ENCODE data around the gene SNAP25.

The SNAP25 gene

DNA sequence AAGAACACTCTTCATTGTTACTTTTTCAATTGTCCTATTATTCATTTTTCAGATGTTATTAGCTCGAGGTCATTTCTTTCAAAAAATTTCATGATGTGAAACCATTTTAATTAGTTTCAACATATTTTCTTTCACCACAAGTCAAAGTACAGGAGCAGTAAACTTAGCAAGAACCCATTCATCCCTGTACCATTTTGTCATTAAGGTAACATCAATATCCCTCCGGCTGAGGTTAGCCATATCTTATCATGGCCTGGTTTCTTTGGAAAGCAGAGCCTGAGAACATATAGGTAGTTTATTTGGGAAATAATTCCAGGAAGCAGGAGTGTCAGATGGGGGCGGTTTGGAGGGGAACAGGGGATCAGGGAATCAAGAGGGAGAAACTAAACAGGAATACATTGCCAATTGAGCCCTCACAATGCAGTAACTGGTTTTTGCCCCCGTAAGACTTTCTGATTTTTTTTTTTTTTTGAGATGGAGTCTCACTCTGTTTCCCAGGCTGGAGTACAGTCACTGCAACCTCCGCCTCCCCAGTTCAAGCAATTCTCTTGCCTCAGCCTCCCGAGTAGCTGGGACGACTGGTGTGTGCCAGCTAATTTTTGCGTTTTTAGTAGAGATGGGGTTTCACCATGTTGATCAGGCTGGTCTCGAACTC lies 131.7 kb downstream of the SNAP25 start:
- H3K27ac ChIP-seq (ENCODE audit: low read depth, low read length) = no peak overlapping the region
- no peak overlapping the region for H3K4me3 ChIP-seq (ENCODE audit: low read length)
- H4K20me1 ChIP-seq (ENCODE audit: control insufficient read depth, insufficient read depth, low read depth, low read length) = no peaks in the 10 kb centered on the region
- no peaks in the 10 kb centered on the region for H3K9me2 ChIP-seq (replicated peaks; ENCODE audit: control insufficient read depth, low read length)
- no peaks in the 10 kb centered on the region for H3K9me3 ChIP-seq (ENCODE audit: control insufficient read depth, insufficient read depth, low read length)
- H3K4me1 ChIP-seq (ENCODE audit: control insufficient read depth, low read length) = no peaks in the 10 kb centered on the region
- H3K36me3 ChIP-seq (ENCODE audit: control insufficient read depth, low read length) = no peaks in the 10 kb centered on the region
- no peaks in the 10 kb centered on the region for H3K79me2 ChIP-seq (ENCODE audit: control insufficient read depth, low read length)
- H3K4me2 ChIP-seq (ENCODE audit: low read length) = no peak overlapping the region
- TF ChIP-seq EZH2phosphoT487 (IDR thresholded peaks at IDR 0.05; ENCODE audit: borderline replicate concordance, low read length) = no peak
- TF ChIP-seq, protein P1, sequence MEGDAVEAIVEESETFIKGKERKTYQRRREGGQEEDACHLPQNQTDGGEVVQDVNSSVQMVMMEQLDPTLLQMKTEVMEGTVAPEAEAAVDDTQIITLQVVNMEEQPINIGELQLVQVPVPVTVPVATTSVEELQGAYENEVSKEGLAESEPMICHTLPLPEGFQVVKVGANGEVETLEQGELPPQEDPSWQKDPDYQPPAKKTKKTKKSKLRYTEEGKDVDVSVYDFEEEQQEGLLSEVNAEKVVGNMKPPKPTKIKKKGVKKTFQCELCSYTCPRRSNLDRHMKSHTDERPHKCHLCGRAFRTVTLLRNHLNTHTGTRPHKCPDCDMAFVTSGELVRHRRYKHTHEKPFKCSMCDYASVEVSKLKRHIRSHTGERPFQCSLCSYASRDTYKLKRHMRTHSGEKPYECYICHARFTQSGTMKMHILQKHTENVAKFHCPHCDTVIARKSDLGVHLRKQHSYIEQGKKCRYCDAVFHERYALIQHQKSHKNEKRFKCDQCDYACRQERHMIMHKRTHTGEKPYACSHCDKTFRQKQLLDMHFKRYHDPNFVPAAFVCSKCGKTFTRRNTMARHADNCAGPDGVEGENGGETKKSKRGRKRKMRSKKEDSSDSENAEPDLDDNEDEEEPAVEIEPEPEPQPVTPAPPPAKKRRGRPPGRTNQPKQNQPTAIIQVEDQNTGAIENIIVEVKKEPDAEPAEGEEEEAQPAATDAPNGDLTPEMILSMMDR (IDR thresholded peaks at IDR 0.05; ENCODE audit: low read depth, low read length, poor library complexity, severe bottlenecking) = no peak
- no peaks in the 10 kb centered on the region for H3F3A ChIP-seq (ENCODE audit: control insufficient read depth, insufficient read depth)
- no peaks in the 10 kb centered on the region; the same call in 1 of the 2 replicates for H3K27me3 ChIP-seq (ENCODE audit: control insufficient read depth, low read length)

DNA sequence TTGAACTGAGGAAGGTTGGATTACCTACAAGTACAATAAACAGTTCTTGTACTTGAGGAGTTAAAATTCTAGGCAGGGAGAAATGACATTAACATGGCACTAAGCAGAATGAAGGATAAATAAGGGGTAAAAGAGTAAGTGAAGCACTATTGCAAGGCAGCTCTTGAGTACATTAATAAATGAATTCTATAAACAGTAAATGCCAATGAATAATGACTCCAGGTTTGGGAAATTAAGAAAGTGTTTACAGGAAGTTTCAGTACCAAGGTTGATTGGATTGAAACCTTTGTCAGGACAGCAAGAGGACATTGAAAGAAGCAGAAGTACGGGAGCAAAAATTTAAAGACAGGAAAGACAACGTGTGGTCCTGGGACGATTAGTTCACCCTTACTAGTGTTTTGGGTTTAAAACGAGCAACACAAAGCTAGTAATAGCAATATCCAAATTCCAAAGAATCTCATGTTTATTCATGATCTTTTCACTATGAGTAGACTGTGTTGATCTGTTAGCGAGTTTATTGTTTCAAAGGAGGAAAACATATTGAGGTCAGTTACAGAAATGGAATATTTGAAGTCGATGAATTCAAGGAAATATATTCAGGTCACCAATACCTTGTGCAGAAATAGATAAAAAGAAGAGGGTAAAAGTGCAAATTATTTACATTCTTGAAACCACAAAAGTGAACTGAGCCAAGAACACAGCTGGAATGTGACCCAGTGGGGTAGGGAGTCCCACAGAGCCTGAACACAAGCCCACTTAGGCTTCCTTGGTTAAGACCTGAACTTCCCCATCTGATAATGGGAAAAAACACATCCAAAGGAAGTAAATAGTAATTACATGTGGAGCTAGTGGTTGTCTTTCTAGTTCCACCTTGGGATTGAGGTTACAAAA lies 134.5 kb downstream of the SNAP25 start:
- H4K20me1 ChIP-seq (ENCODE audit: control insufficient read depth, insufficient read depth, low read depth, low read length) = no peaks in the 10 kb centered on the region
- H3K27me3 ChIP-seq (ENCODE audit: control insufficient read depth, low read length) = no peaks in the 10 kb centered on the region
- no peak overlapping the region for H3K27ac ChIP-seq (ENCODE audit: low read depth, low read length)
- H3K9me2 ChIP-seq (replicated peaks; ENCODE audit: control insufficient read depth, low read length) = no peaks in the 10 kb centered on the region
- H3K4me2 ChIP-seq (ENCODE audit: low read length) = no peak overlapping the region
- TF ChIP-seq, protein P1 (IDR thresholded peaks at IDR 0.05; ENCODE audit: low read depth, low read length, poor library complexity, severe bottlenecking) = no peak
- no peak for TF ChIP-seq EZH2phosphoT487 (IDR thresholded peaks at IDR 0.05; ENCODE audit: borderline replicate concordance, low read length)
- no peaks in the 10 kb centered on the region for H3K36me3 ChIP-seq (ENCODE audit: control insufficient read depth, low read length)
- H3K4me1 ChIP-seq (ENCODE audit: control insufficient read depth, low read length) = no peaks in the 10 kb centered on the region
- no peaks in the 10 kb centered on the region for H3F3A ChIP-seq (ENCODE audit: control insufficient read depth, insufficient read depth)
- no peaks in the 10 kb centered on the region for H3K9me3 ChIP-seq (ENCODE audit: control insufficient read depth, insufficient read depth, low read length)
- no peak overlapping the region for H3K4me3 ChIP-seq (ENCODE audit: low read length)
- H3K79me2 ChIP-seq (ENCODE audit: control insufficient read depth, low read length) = no peaks in the 10 kb centered on the region

DNA sequence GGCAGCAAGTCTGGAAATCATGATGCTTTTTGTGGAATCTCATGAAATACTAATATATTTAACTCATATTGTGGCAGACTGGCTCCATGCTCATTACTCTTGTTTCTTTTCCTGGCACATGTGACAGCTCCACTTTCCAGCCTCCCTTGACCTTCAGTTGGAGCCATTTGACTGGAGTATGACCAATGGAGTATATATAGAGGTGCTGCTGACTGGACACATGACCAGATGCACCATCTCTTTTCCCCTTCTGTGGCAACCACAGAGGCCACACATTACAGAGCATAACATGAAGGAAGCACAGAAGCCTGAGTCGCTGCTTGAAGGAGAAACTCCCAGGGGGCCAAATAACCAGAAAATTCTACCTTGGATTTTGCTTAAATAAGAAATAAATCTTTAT lies 138.0 kb downstream of the SNAP25 start:
- Histone ChIP-seq H3K9me3 (ENCODE audit: control insufficient read depth, insufficient read depth, low read length) (no peaks in the 10 kb centered on the region), H3K4me3 (ENCODE audit: low read length) (no peak overlapping the region), H3K9me2 (replicated peaks; ENCODE audit: control insufficient read depth, low read length) (no peaks in the 10 kb centered on the region), H3K4me2 (ENCODE audit: low read length) (no peak overlapping the region), H4K20me1 (ENCODE audit: control insufficient read depth, insufficient read depth, low read depth, low read length) (no peaks in the 10 kb centered on the region), H3F3A (ENCODE audit: control insufficient read depth, insufficient read depth) (no peaks in the 10 kb centered on the region), H3K27me3 (ENCODE audit: control insufficient read depth, low read length) (no peaks in the 10 kb centered on the region), H3K79me2 (ENCODE audit: control insufficient read depth, low read length) (no peaks in the 10 kb centered on the region), H3K4me1 (ENCODE audit: control insufficient read depth, low read length) (no peaks in the 10 kb centered on the region), H3K27ac (ENCODE audit: low read depth, low read length) (no peak overlapping the region), H3K36me3 (ENCODE audit: control insufficient read depth, low read length) (no peaks in the 10 kb centered on the region)
- TF ChIP-seq, protein P1 (IDR thresholded peaks at IDR 0.05; ENCODE audit: low read depth, low read length, poor library complexity, severe bottlenecking) = no peak
- no peak for TF ChIP-seq EZH2phosphoT487 (IDR thresholded peaks at IDR 0.05; ENCODE audit: borderline replicate concordance, low read length)
